Skeletal muscle satellite cell (primary cell): ENCODE results near the gene NMNAT2.

Experiments used
- H3K27me3 ChIP-seq: 2 replicates; pipeline ENCODE4 v1.7.0; 2013; ENCODE audit warnings: low read length; ENCODE audit not compliant: control insufficient read depth, insufficient read depth
- H3K36me3 ChIP-seq: 2 replicates; pipeline ENCODE4 v1.7.0; 2013; ENCODE audit warnings: mild to moderate bottlenecking, control low read depth, low read length; ENCODE audit not compliant: insufficient read depth
- H3K4me1 ChIP-seq: 2 replicates; pipeline ENCODE4 v1.7.0; 2013; ENCODE audit warnings: low read length; ENCODE audit not compliant: control insufficient read depth, insufficient read depth
- H3K4me2 ChIP-seq: 2 replicates; pipeline ENCODE4 v1.7.0; 2013; ENCODE audit warnings: mild to moderate bottlenecking, low read length
- H3K4me3 ChIP-seq: 2 replicates; pipeline ENCODE4 v1.7.0; 2013; ENCODE audit warnings: low read length
- H3K9ac ChIP-seq: 2 replicates; pipeline ENCODE4 v1.7.0; 2013; ENCODE audit warnings: mild to moderate bottlenecking, low read depth, low read length, moderate library complexity
- H3K9me3 ChIP-seq: replicated peaks from 2 replicates; pipeline ENCODE4 v1.7.0; 2013; ENCODE audit warnings: mild to moderate bottlenecking, control low read depth, low read length

Gene NMNAT2

DNA sequence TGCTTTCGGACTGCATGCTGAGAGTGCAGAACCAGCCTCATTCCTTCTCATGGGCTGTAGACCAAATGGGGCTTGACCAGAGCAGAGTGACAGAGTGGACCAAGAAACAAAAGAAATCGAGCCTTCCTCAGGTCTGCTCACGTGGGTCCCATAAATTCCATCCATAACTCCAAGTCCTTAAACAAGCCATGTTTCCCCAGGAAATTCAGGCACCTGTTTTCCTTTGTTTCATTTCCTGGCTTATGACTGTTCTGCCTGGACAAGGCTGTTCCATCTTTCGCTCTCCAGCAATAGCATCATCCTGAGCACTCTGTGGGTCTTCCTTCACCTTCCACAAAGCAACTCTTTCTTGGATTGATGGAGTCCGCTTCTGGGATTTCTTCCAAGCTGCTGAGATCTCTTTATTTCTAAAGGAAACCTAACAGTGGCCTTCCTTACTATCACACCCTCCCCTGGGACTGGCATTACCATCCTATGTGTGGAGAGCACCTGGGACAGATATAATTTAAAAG lies 168.2 kb downstream of the NMNAT2 start:
- peaks cover under 1% of the 10 kb centered on the region for H3K9me3 ChIP-seq

GRCh38 chr1:183248989-183249691 lies 169.0 kb downstream of the NMNAT2 start:
- no peak overlapping the region for H3K9ac ChIP-seq
- no peaks in the 10 kb centered on the region for H3K9me3 ChIP-seq
- H3K4me3 ChIP-seq: no peak overlapping the region
- no peaks in the 10 kb centered on the region for H3K36me3 ChIP-seq
- peaks cover 6% of the 10 kb centered on the region for H3K4me1 ChIP-seq
- no peaks in the 10 kb centered on the region for H3K27me3 ChIP-seq
- no peak overlapping the region for H3K4me2 ChIP-seq

More for the DNA sequence above, 168.2 kb downstream of the NMNAT2 start:
- Histone ChIP-seq H3K4me2 (no peak overlapping the region), H3K4me1 (no peaks in the 10 kb centered on the region), H3K36me3 (no peaks in the 10 kb centered on the region), H3K4me3 (no peak overlapping the region), H3K9ac (no peak overlapping the region), H3K27me3 (no peaks in the 10 kb centered on the region)

DNA sequence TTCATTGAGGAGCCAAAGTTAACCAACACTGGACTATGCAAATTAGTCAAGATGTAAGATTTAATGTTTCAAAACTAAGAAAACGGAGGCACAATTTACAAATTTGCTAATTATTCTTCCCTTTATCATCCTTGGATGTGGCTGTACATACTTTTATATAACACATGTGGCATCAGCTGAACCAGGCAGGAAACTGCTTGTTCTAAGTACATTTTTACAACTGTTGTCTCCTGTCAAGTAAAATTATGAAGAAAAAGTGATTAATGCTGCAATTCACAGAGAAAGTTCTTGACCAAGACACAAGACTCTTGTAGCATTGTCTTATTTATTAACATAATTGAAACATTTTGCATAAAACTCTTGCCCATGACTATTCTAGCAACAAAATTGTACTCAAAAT lies 170.2 kb downstream of the NMNAT2 start:
- no peaks in the 10 kb centered on the region for H3K27me3 ChIP-seq
- peaks cover 10% of the 10 kb centered on the region for H3K4me1 ChIP-seq
- H3K9ac ChIP-seq: no peak overlapping the region
- no peak overlapping the region for H3K4me2 ChIP-seq
- no peak overlapping the region for H3K4me3 ChIP-seq
- H3K36me3 ChIP-seq: no peaks in the 10 kb centered on the region
- no peaks in the 10 kb centered on the region for H3K9me3 ChIP-seq

DNA sequence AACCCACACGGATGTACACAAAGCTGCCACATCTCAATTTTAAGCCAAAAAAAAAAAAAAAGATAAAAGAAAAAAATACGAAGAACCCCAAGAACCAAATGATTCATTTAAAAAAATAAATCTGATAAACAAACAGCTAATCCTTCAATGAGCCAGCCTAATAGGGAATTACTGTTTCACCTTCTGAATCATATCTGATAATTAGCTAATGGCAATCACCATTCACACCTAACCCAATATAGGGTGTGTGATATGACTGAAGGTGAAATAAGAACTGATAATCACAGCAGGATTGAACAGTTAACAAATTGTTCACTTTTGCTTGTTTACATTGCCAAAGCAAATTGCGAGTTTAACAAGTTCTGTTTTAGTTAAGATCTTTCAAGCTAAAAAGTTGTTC lies 170.7 kb downstream of the NMNAT2 start:
- no peak overlapping the region for H3K4me2 ChIP-seq
- H3K4me3 ChIP-seq: no peak overlapping the region
- H3K36me3 ChIP-seq: no peaks in the 10 kb centered on the region
- peaks cover 10% of the 10 kb centered on the region for H3K4me1 ChIP-seq
- H3K9me3 ChIP-seq: no peaks in the 10 kb centered on the region
- H3K9ac ChIP-seq: no peak overlapping the region
- no peaks in the 10 kb centered on the region for H3K27me3 ChIP-seq

DNA sequence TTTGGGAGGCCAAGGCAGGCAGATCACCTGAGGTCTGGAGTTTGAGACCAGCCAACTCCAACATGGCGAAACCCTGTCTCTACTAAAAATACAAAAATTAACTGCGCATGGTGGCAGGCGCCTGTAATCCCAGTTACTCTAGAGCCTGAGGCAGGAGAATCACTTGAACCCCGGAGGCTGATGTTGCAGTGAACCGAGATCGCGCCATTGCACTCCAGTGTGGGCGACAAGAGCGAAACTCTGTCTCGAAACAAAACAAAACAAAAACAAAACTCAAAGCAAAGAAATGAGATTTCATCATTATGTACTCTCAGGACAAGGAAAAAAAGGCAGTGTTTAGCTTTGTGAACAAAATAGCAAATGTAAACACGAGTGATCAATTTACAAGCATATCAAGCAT lies 171.1 kb downstream of the NMNAT2 start:
- Histone ChIP-seq H3K27me3 (no peaks in the 10 kb centered on the region), H3K9ac (no peak overlapping the region), H3K4me3 (no peak overlapping the region), H3K9me3 (no peaks in the 10 kb centered on the region), H3K36me3 (no peaks in the 10 kb centered on the region), H3K4me2 (no peak overlapping the region), H3K4me1 (peaks cover 12% of the 10 kb centered on the region)

GRCh38 chr1:183246436-183246835 lies 171.7 kb downstream of the NMNAT2 start:
- no peaks in the 10 kb centered on the region for H3K27me3 ChIP-seq
- no peaks in the 10 kb centered on the region for H3K9me3 ChIP-seq
- H3K9ac ChIP-seq: no peak overlapping the region
- H3K36me3 ChIP-seq: no peaks in the 10 kb centered on the region
- H3K4me2 ChIP-seq: no peak overlapping the region
- H3K4me1 ChIP-seq: peaks cover 19% of the 10 kb centered on the region
- no peak overlapping the region for H3K4me3 ChIP-seq

DNA sequence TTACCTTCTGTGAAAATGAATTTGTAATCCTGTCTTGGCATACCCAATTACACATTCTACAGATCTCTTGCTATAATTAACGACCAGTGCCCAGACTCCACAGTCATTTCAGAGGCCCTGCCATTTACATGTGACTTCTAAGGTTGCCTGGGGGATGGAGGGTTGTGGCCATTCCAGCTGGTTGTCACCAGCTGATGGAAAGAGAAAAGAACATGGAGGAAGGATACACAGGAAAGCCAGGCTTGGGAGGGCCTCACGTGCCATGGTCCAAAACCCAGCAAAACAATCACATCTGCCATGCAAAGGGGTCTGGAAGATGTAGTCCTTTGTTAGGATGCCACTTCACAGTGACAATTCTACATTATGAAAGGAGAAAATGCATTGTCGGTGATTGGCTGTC lies 172.8 kb downstream of the NMNAT2 start:
- no peak overlapping the region for H3K4me3 ChIP-seq
- H3K9ac ChIP-seq: no peak overlapping the region
- no peaks in the 10 kb centered on the region for H3K36me3 ChIP-seq
- H3K4me1 ChIP-seq: peaks cover 22% of the 10 kb centered on the region
- H3K9me3 ChIP-seq: no peaks in the 10 kb centered on the region
- no peaks in the 10 kb centered on the region for H3K27me3 ChIP-seq
- no peak overlapping the region for H3K4me2 ChIP-seq

GRCh38 chr1:183244466-183244865 lies 173.7 kb downstream of the NMNAT2 start:
- Histone ChIP-seq H3K27me3 (no peaks in the 10 kb centered on the region), H3K4me3 (no peak overlapping the region), H3K9me3 (no peaks in the 10 kb centered on the region), H3K36me3 (no peaks in the 10 kb centered on the region), H3K9ac (no peak overlapping the region), H3K4me2 (no peak overlapping the region), H3K4me1 (peaks cover 25% of the 10 kb centered on the region)

- no peak overlapping the region for H3K4me2 ChIP-seq
- H3K9ac ChIP-seq: no peak overlapping the region
- H3K9me3 ChIP-seq: no peaks in the 10 kb centered on the region
- no peak overlapping the region for H3K4me3 ChIP-seq
- H3K36me3 ChIP-seq: no peaks in the 10 kb centered on the region
- peaks cover 29% of the 10 kb centered on the region for H3K4me1 ChIP-seq
- H3K27me3 ChIP-seq: no peaks in the 10 kb centered on the region
Observed at GRCh38 chr1:183243161-183244050, 174.8 kb downstream of the NMNAT2 start.

GRCh38 chr1:183242556-183242955 lies 175.6 kb downstream of the NMNAT2 start:
- H3K4me1 ChIP-seq: peaks cover 38% of the 10 kb centered on the region
- no peak overlapping the region for H3K4me2 ChIP-seq
- H3K9me3 ChIP-seq: no peaks in the 10 kb centered on the region
- no peaks in the 10 kb centered on the region for H3K36me3 ChIP-seq
- no peak overlapping the region for H3K4me3 ChIP-seq
- no peaks in the 10 kb centered on the region for H3K27me3 ChIP-seq
- H3K9ac ChIP-seq: no peak overlapping the region

DNA sequence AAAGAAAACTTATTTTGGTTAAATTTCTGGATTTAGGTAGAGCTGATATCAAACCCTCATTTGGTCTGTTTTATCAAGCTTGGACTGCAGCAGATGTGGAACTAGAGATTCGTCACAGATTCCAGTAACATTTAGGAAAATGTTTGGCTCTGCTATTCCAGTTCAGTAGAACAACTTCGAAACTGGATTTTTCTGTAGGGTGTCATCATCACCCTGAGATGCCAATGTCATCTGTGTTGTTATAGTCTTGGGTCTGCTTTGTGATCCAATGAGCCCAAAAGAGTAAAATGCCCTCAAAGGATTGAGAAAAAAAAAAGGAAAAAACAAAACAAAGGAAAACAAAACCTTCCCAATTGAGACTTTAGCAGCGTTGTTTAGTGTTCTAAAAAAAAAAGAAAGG lies 176.7 kb downstream of the NMNAT2 start:
- Histone ChIP-seq H3K4me2 (peak overlapping the region; percentile 26), H3K36me3 (no peaks in the 10 kb centered on the region), H3K9me3 (no peaks in the 10 kb centered on the region), H3K4me3 (no peak overlapping the region), H3K4me1 (peaks cover 44% of the 10 kb centered on the region), H3K27me3 (no peaks in the 10 kb centered on the region), H3K9ac (peak overlapping the region; percentile 35)
